Body of pancreas (tissue), 4 donors: ENCODE measurements around the gene PPP1R9B. TPM values are rescaled to one million over a fixed set of nuclear protein-coding genes. Genes with fewer than 3 reads are reported as not detected.

Experiments
- ATAC-seq: fragments of 150-250 bp; one replicate; pipeline ENCODE4 v1.9.1; 2016
- DNase-seq, 4 donors: peaks; one replicate each; pipeline ENCODE4 v3.0.0-alpha.2; 2019
- H3K27ac ChIP-seq, 4 donors: fragments of 200-600 bp; sonication (generic); 1 replicate in 3 of 4; 2 replicates in 1 of 4; pipeline versions ENCODE4 v1.5.1 to v1.6.1; 2016 to 2019; ENCODE audit warnings: mild to moderate bottlenecking in 1 of 4, mixed read lengths in 1 of 4, moderate library complexity in 1 of 4
- H3K27me3 ChIP-seq, 2 donors: fragments of 200-600 bp; sonication (generic); one replicate each; pipeline ENCODE4 v1.6.0; 2016; ENCODE audit warnings: mild to moderate bottlenecking in 1 of 2
- H3K36me3 ChIP-seq, 2 donors: fragments of 200-600 bp; sonication (generic); replicated peaks in 1 of 2; 2 replicates each; pipeline ENCODE4 v1.5.1; 2016; ENCODE audit warnings: low read depth in 2 of 2; ENCODE audit not compliant: insufficient read depth in 1 of 2
- H3K4me1 ChIP-seq: fragments of 200-600 bp; sonication (generic); one replicate; pipeline ENCODE4 v1.6.0; 2016
- H3K4me3 ChIP-seq, 2 donors: fragments of 200-600 bp; sonication (generic); 1 replicate in 1 of 2; 2 replicates in 1 of 2; pipeline ENCODE4 v1.5.1; 2016 to 2019
- H3K9me3 ChIP-seq, 3 donors: fragments of 200-600 bp; sonication (generic); 1 replicate in 2 of 3; 2 replicates in 1 of 3; pipeline ENCODE4 v1.5.1; 2016
- CTCF ChIP-seq, 7 experiments: fragments of 450-650 bp in 4 of 7; fragments of 200-600 bp in 3 of 7; sonication (generic) in 3 of 7; IDR thresholded peaks; one replicate each; pipeline ENCODE4 v1.5.1; 2016 to 2019; ENCODE audit warnings: antibody characterized with exemption in 7 of 7
- POLR2A ChIP-seq, 3 donors: fragments of 450-650 bp; IDR thresholded peaks; one replicate each; pipeline ENCODE4 v1.6.1; 2016; ENCODE audit warnings: antibody characterized with exemption in 3 of 3, mild to moderate bottlenecking in 2 of 3
- WGBS, 2 donors: methylation state at CpG; one replicate each; pipeline ENCODE4 v1.1.5; 2017; 5-methylcytosine and 5-hydroxymethylcytosine counted together
- intact Hi-C: fragments of 100-400 bp; cut with DNase I; formaldehyde crosslinking; loops from one replicate; pipeline ENCODE4 v1.15.1; 2023
- total RNA-seq, 2 donors: library from RNA; depleted of rRNA; stranded (reverse); fragments of >200 nt; gene quantifications; one replicate each; pipeline ENCODE4 v1.1.0, GENCODE V29; 2016

The PPP1R9B gene
- total RNA-seq, 2 donors from 2014 or later: 20.0 to 31.0 TPM

- TF ChIP-seq POLR2A (IDR thresholded peaks at IDR 0.05): no peak
- TF ChIP-seq CTCF (IDR thresholded peaks at IDR 0.05): no peak
- no peaks in the 10 kb centered on the region for H3K9me3 ChIP-seq
- ATAC-seq (no peak), DNase-seq (no peak)
- H3K36me3 ChIP-seq: no peaks in the 10 kb centered on the region
- no peak overlapping the region for H3K27ac ChIP-seq
- no peak overlapping the region for H3K4me3 ChIP-seq
- no peaks in the 10 kb centered on the region for H3K27me3 ChIP-seq
- WGBS, 2 donors: 68 to 80% methylated on average over 3 to 14 of the region's 17 CpGs
- intact Hi-C loops: no loop called here
- peaks cover 11% of the 10 kb centered on the region for H3K4me1 ChIP-seq
These were observed 21.0 kb upstream of the PPP1R9B start for GRCh38 chr17:50171371-50172071.

GRCh38 chr17:50170662-50171370, 20.3 kb upstream of the PPP1R9B start:
- Histone ChIP-seq H3K27ac (no peak overlapping the region), H3K4me3 (no peak overlapping the region), H3K36me3 (no peaks in the 10 kb centered on the region), H3K9me3 (no peaks in the 10 kb centered on the region), H3K27me3 (no peaks in the 10 kb centered on the region), H3K4me1 (peaks cover 8% of the 10 kb centered on the region)
- no peak for TF ChIP-seq POLR2A (IDR thresholded peaks at IDR 0.05)
- no peak for TF ChIP-seq CTCF (IDR thresholded peaks at IDR 0.05)
- WGBS, 2 donors: 78 to 79% methylated on average over 10 of the region's 10 CpGs
- DNase-seq: no peak
- no peak for ATAC-seq
- intact Hi-C loops: no loop called here

- Histone ChIP-seq H3K36me3 (no peaks in the 10 kb centered on the region), H3K27me3 (no peaks in the 10 kb centered on the region), H3K9me3 (no peaks in the 10 kb centered on the region), H3K27ac (no peak overlapping the region), H3K4me1 (no peaks in the 10 kb centered on the region), H3K4me3 (no peak overlapping the region)
- intact Hi-C loops: no loop called here
- TF ChIP-seq CTCF (IDR thresholded peaks at IDR 0.05) (no peak), POLR2A (IDR thresholded peaks at IDR 0.05) (no peak)
- 67 to 68% methylated on average over 2 to 8 of the region's 9 CpGs for WGBS, 2 donors
- no peak for DNase-seq
- no peak for ATAC-seq
These were observed 19.5 kb upstream of the PPP1R9B start for GRCh38 chr17:50169881-50170459.

- TF ChIP-seq POLR2A (IDR thresholded peaks at IDR 0.05): no peak
- TF ChIP-seq CTCF (IDR thresholded peaks at IDR 0.05): peak; percentile 43 to 99 (median 68)
- Histone ChIP-seq H3K27ac (no peak overlapping the region), H3K36me3 (no peaks in the 10 kb centered on the region), H3K4me3 (no peak overlapping the region), H3K27me3 (no peaks in the 10 kb centered on the region), H3K4me1 (no peaks in the 10 kb centered on the region), H3K9me3 (no peaks in the 10 kb centered on the region)
- 19 to 22% methylated on average over 13 to 14 of the region's 14 CpGs for WGBS, 2 donors
- DNase-seq (peak in 3 of 4 donors; percentile 40 to 57 (median 46)), ATAC-seq (peak; percentile 66)
- intact Hi-C loops: no loop called here
These were observed 18.8 kb upstream of the PPP1R9B start for GRCh38 chr17:50169121-50169764.
